DMS 273 (cell line): ENCODE results near the gene CALCOCO2.
A peak's percentile ranks its signal among the peaks of the same experiment; 100 is the strongest.
"Not testable (repeated sequence)": the region's sequence is repeated elsewhere in the genome, so short reads cannot be mapped to it uniquely, and the experiment has no call there.

Source experiments
- DNase-seq: peaks from one replicate; lab custom pipeline; 2025; ENCODE audit not compliant: unreplicated experiment; lab: John Stamatoyannopoulos, UW

CALCOCO2 gene

DNA sequence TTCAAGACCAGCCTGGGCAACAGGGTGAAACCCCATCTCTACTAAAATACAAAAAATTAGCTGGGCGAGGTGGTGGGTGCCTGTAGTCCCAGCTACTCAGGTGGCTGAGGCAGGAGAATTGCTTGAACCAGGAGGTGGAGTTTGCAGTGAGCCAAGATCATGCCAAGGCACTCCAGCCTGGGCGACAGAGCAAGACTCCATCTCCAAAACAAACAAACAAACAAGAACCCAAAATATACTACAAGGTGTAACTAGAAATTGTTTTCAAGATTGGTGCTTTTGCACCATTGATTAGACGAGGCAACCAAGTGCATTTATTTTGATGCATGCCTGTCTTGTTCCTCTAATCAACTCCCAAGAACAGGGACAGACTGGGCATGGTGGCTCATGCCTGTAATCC lies 41.6 kb downstream of the CALCOCO2 start:
- DNase-seq = not testable (repeated sequence)

GRCh38 chr17:48873209-48873608 lies 42.4 kb downstream of the CALCOCO2 start:
- DNase-seq = no peak

DNA sequence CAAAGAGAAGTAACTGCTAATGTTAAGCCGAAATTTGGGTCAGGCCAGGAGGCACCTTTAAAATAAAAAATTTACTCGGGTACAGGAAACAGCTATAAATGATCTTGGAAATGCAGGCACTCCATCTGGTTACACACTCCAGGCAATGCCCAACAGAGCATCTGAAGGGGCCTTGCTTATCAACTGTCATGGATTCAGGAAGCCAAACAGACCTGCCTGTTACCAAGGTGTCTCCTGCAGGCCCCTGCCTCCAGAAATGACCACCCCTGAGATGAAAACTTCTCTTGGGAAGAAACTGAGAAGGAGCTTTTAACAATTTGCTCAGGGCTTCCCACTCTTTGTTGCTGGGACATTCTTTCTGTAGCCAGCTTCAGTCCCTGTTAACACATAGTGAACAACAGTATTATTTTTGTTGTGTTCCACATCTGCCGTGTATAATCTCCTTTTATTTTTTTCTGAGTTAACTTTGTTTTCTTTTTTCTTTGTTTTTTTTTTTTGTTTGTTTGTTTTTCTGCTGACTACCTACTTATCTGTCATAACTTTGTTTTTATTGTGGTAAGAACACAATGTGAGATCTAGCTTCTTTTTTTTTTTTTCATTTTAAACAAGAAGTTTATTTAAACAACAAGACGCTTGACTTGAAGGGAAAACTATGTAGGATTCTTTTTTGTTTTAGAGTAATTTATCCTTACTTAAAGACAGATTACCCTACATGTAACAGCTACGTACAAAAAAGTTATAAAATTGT lies 43.0 kb downstream of the CALCOCO2 start:
- DNase-seq = no peak

DNA sequence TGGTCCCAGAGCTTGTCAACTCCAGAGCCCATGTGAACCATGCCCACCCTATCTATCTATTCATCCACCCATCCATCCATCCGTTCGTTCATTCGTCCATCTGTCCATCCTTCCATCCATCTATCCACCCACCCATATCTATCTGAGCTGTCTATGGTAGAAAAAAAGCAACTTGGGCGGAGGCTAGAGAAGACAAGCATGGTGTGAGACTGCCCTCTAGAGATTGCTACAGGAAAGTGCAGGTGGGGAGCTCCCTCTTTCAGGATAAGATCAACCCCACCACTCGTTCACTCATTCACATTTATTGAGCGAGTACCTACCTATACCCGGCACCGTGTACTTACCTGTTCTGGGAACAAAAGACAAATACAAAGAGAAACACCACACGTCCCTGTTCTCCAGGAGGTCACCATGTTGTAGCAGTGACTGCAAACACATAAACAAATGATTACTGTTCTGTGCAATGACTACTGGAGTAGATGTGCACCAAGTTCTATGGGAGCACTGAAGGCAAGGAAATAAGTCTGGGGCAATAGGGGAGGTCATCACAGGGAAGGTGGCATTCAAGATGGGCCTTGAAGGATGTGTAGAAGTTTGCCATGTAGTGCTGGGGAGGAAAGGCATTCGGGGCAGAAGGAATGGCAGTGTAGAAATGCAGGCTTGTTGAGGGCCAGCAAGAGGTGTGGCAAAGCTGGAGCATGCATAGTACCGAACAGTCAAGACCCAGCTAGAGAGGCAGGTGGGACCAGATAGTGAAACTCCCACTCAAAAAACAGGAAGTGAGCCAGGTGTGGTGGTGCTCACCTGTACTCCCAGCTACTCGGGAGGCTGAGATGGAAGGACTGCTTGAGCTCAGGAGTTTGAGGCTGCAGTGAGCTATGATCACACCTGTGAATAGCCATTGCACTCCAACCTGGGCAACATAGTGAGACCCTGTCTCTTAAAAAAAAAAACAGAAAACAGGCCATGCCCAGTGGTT lies 48.4 kb downstream of the CALCOCO2 start:
- peak; percentile 82 for DNase-seq

DNA sequence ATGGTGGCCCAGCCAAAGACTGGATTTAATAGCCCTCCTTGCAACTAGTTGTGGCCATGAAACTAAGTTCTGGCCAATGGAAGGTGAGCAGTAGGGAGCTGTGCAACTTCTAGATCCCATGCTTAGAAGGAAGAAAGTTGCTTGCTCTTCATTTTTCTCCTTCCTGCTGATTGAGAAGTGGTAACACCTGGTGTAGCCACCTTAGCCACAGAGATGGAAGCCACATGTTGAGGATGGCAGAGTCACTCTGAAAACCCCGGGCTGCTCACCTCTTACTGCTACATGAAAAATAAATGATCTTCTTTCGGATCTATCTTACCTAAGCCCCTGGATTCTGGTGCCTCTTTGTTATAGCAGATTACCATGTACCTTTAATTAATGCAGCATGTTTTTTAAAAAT lies 51.4 kb downstream of the CALCOCO2 start:
- DNase-seq = no peak

DNA sequence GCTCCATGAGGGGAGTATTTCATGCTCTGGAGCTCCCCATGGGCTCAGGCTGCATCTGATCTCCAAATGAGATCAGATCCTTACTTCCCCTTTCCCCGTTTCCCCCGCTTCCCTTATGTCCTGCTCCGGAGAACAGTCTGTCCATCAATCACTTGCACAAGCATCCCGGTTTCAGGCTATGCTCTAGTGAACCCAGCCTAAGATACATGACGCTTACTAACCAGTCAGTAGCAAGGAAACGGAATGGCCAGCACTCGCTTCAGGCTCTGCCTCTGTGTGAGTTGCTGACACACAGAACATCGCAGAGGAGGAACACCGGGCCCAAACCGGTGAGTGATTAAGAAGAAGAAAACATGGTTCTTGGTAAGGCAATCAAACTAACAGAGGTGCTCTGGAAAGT lies 52.3 kb downstream of the CALCOCO2 start:
- no peak for DNase-seq

DNA sequence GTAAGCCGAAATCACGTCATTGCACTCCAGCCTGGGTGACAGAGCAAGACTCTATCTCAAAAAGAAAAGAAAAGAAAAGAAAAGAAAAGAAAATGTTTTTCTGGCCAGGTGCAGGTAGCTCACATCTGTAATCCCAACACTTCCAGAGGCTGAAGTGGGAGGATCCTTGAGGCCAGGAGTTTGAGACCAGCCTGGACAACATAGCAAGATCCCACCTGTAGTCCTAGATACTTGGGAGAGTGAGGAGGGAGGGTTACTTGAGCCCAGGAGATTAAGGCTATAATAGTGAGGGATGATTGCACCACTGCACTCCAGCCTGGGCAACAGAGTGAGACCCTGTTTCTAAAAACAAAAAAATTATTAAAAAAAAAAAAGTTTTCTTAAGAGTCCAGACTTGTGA lies 59.3 kb downstream of the CALCOCO2 start:
- no peak for DNase-seq

DNA sequence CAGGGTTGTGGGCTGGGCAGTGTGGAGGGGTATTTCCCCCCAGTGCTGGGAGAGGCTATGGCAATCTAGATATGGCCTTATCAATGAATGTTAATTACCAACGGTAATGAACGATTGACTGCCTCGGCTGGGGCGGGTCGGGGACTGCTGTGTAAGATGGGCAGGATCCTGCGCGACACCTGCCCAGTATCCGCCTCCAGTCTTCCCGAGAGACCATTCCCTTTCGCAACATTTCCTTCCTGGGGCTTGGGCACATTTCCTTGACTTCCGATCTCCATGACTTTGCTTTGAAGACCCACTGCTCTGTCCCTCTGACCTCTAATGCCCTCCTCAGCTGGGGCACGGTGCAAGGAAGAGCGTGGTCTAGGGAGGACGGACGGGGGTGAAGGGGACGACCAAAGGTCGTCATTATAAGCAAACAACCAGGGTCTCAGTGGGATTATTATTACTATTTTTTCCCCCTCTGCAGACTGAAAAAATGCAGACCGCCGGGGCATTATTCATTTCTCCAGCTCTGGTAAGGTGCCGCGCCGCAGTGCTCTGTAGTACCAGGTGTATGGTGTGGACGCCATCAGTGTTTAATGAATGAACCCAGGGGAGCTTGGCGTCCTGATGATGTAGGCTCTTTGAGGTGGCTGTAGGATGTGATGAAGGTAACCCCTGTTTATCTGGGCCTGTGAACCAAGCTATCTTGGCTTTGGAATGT lies 62.3 kb downstream of the CALCOCO2 start:
- peak; percentile 57 for DNase-seq

- DNase-seq = no peak
Measured at GRCh38 chr17:48893646-48894508, 63.0 kb downstream of the CALCOCO2 start.

- peak; percentile 18 for DNase-seq
Measured at GRCh38 chr17:48894886-48895285, 64.1 kb downstream of the CALCOCO2 start.

DNA sequence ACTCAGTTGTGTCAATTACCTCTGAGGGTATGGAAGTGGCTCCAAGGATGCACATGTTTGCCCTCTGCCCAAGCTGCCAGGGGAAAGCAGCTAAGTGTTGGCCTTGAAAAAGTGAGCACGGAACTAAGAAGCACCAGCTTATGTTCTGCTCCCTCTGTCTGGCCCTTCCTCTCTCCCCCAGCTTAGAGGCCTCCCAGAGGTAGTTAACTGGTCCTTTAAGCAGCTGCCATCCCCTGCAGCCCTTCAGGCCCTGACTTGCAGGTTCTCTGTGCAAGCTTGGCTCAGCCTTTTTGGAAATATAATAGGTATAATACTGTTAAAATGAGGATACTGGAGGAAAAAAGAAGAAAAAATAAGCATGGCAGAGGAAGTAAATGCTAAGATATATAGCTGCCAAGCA lies 70.4 kb downstream of the CALCOCO2 start:
- peak; percentile 65 for DNase-seq

- no peak for DNase-seq
Measured at GRCh38 chr17:48903401-48903800, 72.6 kb downstream of the CALCOCO2 start.

DNA sequence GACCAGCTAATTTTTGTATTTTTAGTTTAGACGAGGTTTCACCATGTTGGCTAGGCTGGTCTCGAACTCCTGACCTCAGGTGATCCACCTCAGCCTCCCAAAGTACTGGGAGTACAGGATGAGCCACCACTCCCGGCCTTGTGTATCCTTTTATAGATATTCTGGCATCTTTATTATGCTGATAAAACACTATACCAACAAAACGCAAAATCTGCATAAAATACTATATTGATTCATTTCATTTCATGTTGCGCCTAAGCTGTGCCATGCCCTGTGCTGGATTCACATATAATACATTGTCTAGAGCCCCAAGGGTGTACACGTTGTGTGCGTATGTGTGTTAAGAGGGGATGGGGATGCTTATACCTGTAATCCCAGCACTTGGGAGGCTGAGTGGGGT lies 73.6 kb downstream of the CALCOCO2 start:
- DNase-seq = no peak

- DNase-seq = no peak
Measured at GRCh38 chr17:48905987-48906515, 75.2 kb downstream of the CALCOCO2 start.

- no peak for DNase-seq
Measured at GRCh38 chr17:48907713-48908046, 76.8 kb downstream of the CALCOCO2 start.

DNA sequence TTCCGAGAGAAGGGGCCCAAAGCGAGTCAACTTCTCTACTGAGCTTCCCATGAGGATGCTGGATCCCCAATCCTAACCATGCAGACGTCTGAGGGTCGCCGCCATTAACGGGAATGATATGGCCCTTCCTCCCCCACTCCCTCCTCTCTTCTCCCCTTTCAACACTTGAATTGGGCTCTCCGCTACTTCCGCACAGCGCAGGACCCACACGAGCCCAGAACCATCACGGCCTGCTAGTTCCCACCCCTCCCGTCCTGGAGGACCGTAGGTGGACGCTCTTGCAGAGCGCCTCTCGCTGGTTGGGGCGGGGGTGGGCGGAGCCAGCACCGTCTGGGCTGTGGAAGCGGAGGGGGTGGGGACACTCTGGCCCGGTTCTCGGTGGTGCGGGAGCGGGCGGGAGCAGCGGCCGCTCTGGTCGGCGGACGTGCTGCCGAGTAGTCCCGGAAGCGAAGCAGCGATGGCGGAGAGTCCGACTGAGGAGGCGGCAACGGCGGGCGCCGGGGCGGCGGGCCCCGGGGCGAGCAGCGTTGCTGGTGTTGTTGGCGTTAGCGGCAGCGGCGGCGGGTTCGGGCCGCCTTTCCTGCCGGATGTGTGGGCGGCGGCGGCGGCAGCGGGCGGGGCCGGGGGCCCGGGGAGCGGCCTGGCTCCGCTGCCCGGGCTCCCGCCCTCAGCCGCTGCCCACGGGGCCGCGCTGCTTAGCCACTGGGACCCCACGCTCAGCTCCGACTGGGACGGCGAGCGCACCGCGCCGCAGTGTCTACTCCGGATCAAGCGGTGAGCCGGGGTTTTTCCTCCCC lies 77.4 kb downstream of the CALCOCO2 start, which contains the start of gene UBE2Z:
UBE2Z (plus strand) TSS at position 361 of the 797 bp plus-strand sequence; CDS start at position 458, 97 bp downstream.
- DNase-seq = peak; percentile 98

GRCh38 chr17:48908853-48909394 lies 78.1 kb downstream of the CALCOCO2 start:
- DNase-seq = peak; percentile 96

DNA sequence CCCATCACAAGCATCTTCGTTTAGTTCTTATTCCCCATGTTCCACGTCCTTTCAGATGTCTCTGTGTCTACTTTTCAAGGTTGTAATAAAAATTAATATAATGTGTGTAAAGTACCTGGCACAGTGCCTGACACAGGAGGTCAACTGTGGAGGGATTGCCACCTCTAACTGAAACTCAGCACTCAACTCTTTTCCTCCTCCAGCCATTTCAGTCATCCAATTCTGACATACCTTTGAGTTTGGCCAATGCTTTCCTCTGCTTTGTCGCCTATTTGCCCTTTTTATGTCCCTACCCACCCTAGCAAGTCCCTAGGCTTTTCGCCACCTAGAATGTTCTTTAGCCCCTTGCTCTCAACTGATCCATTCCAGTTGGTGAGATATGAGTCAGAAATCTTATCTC lies 78.9 kb downstream of the CALCOCO2 start:
- no peak for DNase-seq

- DNase-seq = no peak
Measured at GRCh38 chr17:48910370-48910769, 79.5 kb downstream of the CALCOCO2 start.
